A549 treated with Mapracorat at 1 μM for 4 hours (cell line): ENCODE data around the gene ADGRV1. TPM values are rescaled to one million over a fixed set of nuclear protein-coding genes. Genes with fewer than 3 reads are reported as not detected.

Experiments used
- total RNA-seq: library from RNA; stranded (reverse); fragments of 200-300 nt; extraction: Qiagen RNA extraction; gene quantifications from 5 replicates; pipeline ENCODE4 v1.2.3, GENCODE V29; 2022

Gene ADGRV1
- total RNA-seq: 0.44 to 1.1 TPM (median 0.71 TPM) in 5 replicates

DNA sequence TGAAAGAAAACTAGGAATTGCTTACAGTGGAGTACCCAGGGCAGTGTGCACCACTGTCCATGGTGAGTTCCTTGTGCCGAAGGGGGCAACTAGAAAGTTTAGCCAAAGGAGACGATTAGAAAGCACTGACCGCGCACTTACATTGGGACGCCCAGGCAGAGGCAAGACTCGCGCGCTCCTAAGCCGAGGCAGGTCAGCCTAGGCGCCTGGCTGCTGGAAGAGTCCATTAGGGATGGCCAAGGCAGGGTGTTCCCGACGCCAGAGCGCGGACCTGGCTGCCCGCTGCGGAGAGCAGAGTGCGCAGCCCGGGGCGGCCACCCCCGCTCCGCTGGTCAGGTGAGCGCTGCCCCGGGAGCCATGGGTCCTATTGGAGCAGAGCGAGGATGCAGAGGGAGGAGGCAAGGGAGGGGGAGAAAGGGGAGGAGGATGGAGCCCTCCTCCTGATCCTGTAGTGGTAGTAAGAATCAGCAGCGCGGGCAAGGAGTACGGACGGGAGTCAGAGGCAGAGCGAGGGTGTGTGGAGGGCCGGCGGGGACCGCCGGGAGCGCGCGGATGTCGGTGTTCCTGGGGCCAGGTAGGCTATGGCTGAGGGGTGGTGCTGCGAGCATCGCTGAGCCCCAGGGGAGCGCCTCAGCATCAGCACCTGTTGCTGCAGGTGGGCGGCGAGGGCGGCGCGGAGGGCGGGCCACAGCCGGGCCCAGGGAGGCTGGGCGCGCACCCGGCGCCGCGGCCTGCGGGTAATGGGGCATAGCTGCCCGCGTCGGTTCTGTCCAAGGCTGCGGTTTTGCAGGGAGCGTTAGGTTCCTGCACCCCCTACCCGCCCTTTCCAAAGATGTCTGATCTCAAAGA is at the start of gene ADGRV1:
Gene ADGRV1 (plus strand): TSS at position 454 of the 849 bp plus-strand sequence. CDS start 99 bp downstream, at position 553.

DNA sequence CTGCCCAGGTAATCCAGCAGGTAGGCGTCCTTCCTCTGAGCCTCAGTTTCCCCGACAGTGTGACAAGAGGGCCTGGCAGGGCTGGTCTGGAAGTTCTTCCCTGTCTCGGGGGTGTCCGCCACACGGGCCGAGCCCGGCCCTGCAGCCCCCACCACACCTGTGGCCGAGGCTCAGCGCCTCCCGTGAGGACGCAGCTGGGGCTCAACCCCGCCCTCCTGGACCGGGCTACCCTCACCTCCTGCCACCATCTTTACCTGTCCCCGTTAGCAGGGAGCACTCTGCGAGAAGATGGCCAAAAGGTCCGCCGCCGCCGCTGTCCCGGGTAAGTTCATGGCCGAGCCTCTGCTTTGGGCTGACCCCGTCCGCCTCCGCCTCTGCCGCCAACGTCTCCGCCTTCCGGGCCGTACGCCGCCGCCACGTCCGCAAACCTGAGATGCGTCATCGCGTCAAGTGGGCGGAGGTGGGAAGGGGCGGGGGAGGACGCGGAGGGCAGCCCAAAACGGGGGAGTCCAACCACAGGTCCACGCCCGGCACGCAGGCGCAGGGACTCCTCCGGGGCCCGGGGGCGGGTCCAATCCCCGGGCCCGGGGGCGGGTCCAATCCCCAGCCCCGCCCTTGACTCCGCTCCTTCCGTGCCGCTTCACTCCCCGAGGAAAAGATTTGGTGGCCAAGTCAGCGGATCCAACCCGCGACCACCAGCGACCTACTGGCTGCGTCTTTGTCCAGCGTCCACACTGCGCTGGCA is 29.2 kb upstream of the ADGRV1 start, which contains the start of gene LYSMD3:
Gene LYSMD3 (minus strand): TSS at position 391 of the 745 bp plus-strand sequence. CDS start 4,295 bp downstream, outside the sequence.

Other genes starting within 250 kb of the ADGRV1 start
- gene CETN3, start 149.0 kb upstream of the ADGRV1 start, total RNA-seq: 20.4 to 31.3 TPM (median 23.1 TPM) in 5 replicates
- 2.2 to 2.8 TPM (median 2.5 TPM) in 5 replicates for gene MBLAC2, start 84.0 kb upstream of the ADGRV1 start, total RNA-seq
- gene POLR3G, start 83.9 kb upstream of the ADGRV1 start, total RNA-seq: 12.6 to 17.2 TPM (median 16.5 TPM) in 5 replicates
- 7.3 to 11.3 TPM (median 9.8 TPM) in 5 replicates for gene LYSMD3, start 29.2 kb upstream of the ADGRV1 start, total RNA-seq